NCI-H345 treated with DMSO at 0.1 percent for 48 hours (cell line): ENCODE measurements around the gene B4GALNT4.
A peak's percentile ranks its signal among the peaks of the same experiment; 100 is the strongest.
"Not testable (repeated sequence)": the region's sequence is repeated elsewhere in the genome, so short reads cannot be mapped to it uniquely, and the experiment has no call there.

Source experiments
- DNase-seq: peaks from one replicate; lab custom pipeline; 2025; ENCODE audit not compliant: unreplicated experiment; lab: John Stamatoyannopoulos, UW

Gene B4GALNT4

DNA sequence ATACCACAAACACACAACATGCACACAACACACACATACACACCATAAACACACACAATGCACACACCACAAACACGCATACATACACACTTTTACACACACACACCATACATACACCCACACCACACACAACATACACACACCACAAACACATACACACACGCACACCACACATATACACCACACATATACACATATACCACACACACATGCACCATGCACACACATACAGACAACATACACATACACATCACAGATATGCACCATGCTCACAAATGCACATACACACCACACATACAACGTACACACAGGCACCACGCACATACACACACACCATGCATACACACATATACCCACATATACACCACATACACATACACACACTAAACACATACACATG, 11.7 kb upstream of the B4GALNT4 start:
- DNase-seq, result no peak

- DNase-seq, result no peak
Observed at GRCh38 chr11:358129-358800, 11.0 kb upstream of the B4GALNT4 start.

- no peak for DNase-seq
Observed at GRCh38 chr11:359181-359714, 10.1 kb upstream of the B4GALNT4 start.

- no peak for DNase-seq
Observed at GRCh38 chr11:360326-361280, 8.7 kb upstream of the B4GALNT4 start.

DNA sequence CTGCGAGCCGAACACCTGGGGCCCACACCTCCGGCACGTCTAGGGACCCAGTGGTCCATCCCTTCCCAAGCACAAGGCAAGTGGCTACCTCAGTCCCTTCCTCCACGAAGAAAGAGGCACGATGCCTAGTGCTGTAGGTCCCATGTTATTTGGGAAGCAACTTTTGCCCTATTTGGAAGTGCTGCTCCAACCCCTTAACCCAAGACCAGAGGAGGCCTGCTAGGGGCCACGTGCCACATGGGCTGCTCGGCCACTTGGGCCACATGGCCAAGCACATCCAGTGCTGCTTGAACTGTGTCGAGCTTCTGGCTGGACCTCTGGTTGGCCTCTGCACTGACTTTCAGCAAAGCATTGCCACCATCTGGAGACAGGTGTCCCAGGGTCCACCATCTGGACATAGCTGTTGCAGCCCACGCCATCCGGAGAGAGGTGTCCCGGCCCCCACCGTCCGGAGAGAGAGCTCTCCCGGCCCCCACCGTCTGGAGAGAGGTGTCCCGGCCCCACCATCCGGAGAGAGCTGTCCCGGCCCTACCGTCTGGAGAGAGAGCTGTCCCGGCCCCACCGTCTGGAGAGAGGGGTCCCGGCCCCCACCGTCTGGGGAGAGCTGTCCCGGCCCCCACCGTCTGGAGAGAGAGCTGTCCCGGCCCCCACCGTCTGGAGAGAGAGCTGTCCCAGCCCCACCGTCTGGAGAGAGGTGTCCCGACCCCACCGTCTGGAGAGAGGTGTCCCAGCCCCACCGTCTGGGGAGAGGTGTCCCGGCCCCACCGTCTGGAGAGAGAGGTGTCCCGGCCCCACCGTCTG, 6.5 kb upstream of the B4GALNT4 start:
- no peak for DNase-seq

DNA sequence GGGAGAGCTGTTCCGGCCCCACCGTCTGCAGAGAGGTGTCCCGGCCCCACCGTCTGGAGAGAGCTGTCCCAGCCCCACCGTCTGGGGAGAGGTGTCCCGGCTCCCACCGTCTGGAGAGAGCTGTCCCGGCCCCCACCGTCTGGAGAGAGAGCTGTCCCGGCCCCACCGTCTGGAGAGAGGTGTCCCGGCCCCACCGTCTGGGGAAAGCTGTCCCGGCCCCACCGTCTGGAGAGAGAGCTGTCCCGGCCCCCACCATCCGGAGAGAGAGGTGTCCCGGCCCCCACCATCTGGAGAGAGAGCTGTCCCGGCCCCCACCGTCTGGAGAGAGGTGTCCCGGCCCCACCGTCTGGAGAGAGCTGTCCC, 5.9 kb upstream of the B4GALNT4 start:
- DNase-seq, result not testable (repeated sequence)

DNA sequence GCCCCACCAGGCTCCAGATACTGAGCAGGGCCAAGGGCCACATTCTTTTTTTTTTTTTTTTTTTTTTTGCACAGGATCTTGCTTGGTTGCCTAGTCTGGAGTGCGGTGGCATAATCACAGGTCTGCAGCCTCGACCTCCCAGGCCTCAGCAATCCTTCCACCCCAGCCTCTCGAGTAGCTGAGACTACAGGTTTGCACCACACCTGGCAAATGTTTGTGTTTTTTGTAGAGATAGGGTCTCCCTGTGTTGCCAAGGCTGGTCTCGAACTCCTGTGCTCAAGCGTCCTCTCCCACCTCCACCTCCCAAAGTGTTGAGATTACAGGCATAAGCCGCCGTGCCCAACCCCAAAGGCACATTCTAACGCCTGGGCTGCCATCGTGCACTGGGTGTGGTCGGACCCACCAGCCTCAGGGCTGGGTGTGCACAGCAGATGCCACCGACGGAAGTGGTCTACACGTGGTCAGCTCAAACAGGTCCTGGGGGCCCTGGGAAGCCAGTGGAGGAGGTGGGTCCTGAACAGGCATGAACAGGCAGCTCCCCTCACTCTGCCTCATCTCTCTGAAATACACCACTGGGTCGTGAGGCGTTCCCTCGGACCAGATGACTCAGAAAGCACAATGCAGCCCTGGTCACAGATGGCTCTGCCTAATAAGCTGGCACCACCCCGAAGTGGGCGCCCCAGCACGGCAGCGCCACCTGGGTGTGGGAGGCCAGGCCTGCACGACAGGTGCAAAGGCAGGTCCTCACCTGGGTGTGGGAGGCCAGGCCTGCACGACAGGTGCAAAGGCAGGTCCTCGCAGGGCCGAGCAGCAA, 5.1 kb upstream of the B4GALNT4 start:
- DNase-seq, result peak; percentile 32

- no peak for DNase-seq
Observed at GRCh38 chr11:364991-365725, 4.1 kb upstream of the B4GALNT4 start.

DNA sequence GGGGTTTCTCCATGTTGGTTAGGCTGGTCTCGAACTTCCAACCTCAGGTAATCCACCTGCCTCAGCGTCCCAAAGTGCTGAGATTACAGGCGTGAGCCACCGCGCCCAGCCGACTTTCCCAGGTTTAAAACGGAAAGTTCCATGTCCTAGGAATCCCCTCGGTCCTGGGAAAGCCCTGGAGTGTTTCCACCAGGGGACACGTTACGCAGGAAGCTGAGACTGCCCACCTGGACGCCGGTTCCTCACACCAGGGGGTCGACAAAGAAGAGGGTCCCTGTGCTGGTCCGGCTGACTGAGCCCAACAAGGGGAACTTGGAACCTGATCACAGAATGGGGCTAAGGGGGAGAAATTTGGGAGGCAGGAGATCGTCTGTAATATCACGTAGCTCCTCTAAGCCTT, 3.5 kb upstream of the B4GALNT4 start:
- no peak for DNase-seq

- no peak for DNase-seq
Observed at GRCh38 chr11:367956-368413, 1.3 kb upstream of the B4GALNT4 start.

DNA sequence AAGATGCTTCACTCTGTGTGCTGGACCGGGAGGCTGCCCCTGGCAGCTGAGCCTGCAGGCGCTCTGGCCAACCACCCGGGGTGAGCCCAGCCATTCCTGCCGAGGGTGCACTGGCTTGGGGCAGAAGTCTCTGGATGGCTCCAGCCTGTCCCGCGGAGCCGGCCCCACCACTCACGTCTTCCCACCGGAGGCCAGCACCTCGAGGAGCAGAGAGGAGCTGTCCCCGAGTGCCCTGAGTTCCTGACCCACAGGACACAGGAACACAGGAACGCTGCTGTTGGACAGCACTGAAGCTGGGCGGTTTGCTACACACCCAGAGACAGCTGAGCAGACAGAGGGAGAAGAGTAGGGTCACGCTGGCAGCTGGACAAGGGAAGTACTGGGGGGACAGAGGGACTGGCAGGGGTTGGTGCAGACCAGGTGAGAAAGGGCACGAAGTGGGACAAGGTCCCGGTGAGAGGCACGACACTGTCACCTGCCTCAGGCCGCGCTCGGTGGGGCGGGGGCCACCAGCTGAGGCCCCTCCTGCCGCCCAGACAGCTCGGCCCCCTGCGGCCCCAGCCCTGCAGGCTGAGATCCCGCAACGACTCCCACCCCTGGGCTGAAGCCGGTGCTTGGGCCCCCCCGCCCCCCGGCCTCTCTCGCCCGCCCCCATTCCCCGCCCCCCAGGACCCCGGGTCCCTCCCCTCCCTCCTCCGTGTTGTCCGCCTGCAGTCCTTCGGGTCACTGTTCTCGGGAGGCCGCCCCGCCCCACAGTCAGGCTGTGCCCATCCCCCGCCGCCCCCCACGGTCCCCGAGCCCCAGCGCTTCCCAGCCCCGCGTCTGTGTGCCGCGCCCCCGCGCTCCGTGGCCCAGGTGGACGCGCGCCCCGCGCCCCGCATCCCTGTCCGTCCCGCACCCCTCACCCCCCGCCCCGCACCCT, 624 bp upstream of the B4GALNT4 start:
- no peak for DNase-seq

GRCh38 chr11:370070-370941, 1.0 kb downstream of the B4GALNT4 start:
- no peak for DNase-seq

DNA sequence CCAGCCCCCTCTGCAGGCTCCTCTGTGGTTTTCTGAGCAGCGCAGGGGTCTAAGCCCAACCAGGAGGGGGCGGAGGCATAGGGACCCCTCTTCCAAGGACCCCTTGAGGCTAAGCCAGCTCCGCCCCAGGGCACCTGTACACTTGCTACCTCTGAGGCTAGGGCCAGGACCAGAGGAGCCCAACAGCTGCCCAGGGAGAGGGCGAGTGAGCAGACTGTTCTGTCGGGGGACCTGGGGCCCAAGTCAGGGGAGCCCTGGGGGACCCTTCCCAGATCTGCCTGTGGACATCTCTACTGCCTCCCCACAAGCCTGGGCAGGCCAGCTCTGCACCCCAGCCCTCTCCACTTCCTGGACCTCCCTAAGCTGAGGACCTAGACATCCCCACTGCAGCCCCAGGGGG, 1.8 kb downstream of the B4GALNT4 start:
- no peak for DNase-seq

DNA sequence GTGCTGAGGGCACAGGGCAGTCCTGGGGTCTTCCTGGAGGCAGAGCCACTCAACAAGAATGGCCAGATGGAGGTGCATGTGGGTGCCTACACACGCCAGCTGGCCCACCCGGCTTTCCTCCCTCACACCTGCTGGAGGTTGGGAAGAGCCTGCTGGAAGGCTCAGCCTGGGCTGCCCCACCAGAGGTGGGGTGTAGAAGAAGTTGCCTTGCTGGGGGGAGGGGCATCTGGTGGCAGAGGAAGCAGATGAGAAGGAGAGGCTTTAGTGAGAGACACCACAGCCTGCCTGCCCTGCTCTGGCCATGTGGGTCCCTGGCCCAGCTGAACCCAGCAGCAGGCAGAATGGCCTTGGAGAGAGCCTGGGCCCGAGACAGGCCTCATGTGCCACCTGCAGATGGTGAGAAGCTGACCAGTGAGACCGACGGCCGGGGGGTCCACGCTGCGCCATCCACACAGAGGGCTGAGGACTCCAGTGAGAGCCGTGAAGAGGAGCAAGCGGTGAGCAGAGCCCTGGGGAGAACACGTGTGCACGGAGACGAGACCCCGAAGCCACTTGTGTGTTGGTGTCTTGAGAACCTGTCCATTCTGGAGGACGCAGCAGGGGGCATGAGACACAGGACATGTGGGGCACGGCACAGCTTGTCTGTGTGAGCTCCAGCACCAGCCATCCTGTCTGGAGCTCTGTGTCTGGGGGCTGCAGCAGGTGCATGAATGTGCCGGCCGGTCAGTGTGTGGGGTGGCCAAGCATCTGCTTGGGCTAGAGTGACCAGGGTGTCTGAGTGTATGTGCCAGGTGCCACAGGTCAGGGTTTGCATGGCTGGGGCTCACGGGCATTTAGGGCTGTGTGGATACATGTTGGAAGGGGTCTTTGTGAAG, 2.7 kb downstream of the B4GALNT4 start:
- no peak for DNase-seq

GRCh38 chr11:372809-373715, 3.8 kb downstream of the B4GALNT4 start:
- no peak for DNase-seq
